HTR-8/SVneo (cell line): ENCODE results near the gene SWI5.
"Not testable (repeated sequence)": the region's sequence is repeated elsewhere in the genome, so short reads cannot be mapped to it uniquely, and the experiment has no call there.

Source experiments
- DNase-seq: peaks from one replicate; pipeline ENCODE4 v3.0.0; 2011; ENCODE audit warnings: low spot score, mixed read lengths; ENCODE audit not compliant: insufficient read length
- FAIRE-seq: peaks from 2 replicates; lab custom pipeline; 2011; peaks lifted over from hg19 to GRCh38; lab: Jason Lieb, UNC

Gene SWI5

GRCh38 chr9:128275198-128276007 lies 673 bp upstream of the SWI5 start, which contains the start of gene GOLGA2:
Gene GOLGA2 (minus strand): TSS chr9:128276007. CDS start chr9:128275976, 31 bp downstream.
- FAIRE-seq: no peak
- peak; percentile 44 for DNase-seq

GRCh38 chr9:128276574-128277270 lies 646 bp downstream of the SWI5 start:
- FAIRE-seq (no peak), DNase-seq (peak; percentile 30)

GRCh38 chr9:128279088-128280073 lies 3.3 kb downstream of the SWI5 start:
- not testable (repeated sequence) for DNase-seq, FAIRE-seq

GRCh38 chr9:128280084-128280622 lies 4.1 kb downstream of the SWI5 start:
- no peak for FAIRE-seq
- no peak for DNase-seq

- DNase-seq (no peak), FAIRE-seq (no peak)
Measured at GRCh38 chr9:128282500-128282899, 6.4 kb downstream of the SWI5 start.

GRCh38 chr9:128285033-128285784 lies 9.1 kb downstream of the SWI5 start:
- DNase-seq (no peak), FAIRE-seq (no peak)

GRCh38 chr9:128286440-128286839 lies 10.4 kb downstream of the SWI5 start:
- FAIRE-seq: no peak
- DNase-seq: no peak

GRCh38 chr9:128288273-128289004 lies 12.4 kb downstream of the SWI5 start:
- no peak for DNase-seq
- no peak for FAIRE-seq

GRCh38 chr9:128292009-128292408 lies 15.9 kb downstream of the SWI5 start:
- FAIRE-seq (no peak), DNase-seq (no peak)

GRCh38 chr9:128293091-128293490 lies 17.0 kb downstream of the SWI5 start:
- FAIRE-seq (no peak), DNase-seq (no peak)

GRCh38 chr9:128294142-128294541 lies 18.1 kb downstream of the SWI5 start:
- FAIRE-seq: no peak
- DNase-seq: no peak

GRCh38 chr9:128296340-128297220 lies 20.5 kb downstream of the SWI5 start:
- FAIRE-seq (no peak), DNase-seq (no peak)

GRCh38 chr9:128297221-128297773 lies 21.2 kb downstream of the SWI5 start:
- DNase-seq (no peak), FAIRE-seq (no peak)

GRCh38 chr9:128298535-128299482 lies 22.7 kb downstream of the SWI5 start:
- DNase-seq (no peak), FAIRE-seq (no peak)

GRCh38 chr9:128304136-128304970 lies 28.3 kb downstream of the SWI5 start:
- no peak for DNase-seq
- FAIRE-seq: no peak

GRCh38 chr9:128304971-128305288 lies 28.9 kb downstream of the SWI5 start:
- DNase-seq (no peak), FAIRE-seq (no peak)
